ENCODE results near the gene ITSN2. TPM values are rescaled to one million over a fixed set of nuclear protein-coding genes. Genes with fewer than 3 reads are reported as not detected.

The ITSN2 gene
- total RNA-seq, 4 donors from 2014 or later, result 107 to 198 (median 116) TPM

DNA sequence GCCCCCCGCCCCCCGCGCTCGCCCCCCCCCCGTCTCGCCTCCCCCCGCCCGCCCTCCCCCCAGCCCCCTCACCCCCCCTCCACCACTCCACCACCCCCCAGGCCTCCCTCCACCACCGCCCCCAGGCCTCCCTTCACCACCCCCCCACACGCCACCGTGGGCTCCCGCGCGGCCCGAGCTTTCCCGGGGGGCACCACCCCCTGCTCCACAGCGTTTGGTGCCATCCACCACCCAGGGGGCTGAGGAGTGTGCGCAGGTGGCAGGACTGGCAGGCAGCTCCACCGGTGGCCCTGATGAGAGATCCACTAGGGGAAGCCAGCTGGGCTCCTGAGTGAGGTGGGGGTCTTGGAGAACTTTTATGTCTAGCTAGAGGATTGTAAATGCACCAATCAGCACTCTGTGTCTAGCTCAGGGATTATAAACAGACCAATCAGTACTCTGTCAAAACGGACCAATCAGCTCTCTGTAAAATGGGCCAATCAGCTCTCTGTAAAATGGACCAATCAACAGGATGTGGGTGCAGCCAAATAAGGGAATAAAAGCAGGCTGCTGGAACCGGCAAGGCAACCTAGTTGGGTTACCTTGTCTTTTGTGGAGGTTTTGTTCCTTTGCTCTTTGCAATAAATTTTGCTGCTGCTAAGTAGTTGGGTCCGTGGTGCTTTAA lies 43.0 kb upstream of the ITSN2 start:
- no peak overlapping the region for H3K27ac ChIP-seq
- H3K4me3 ChIP-seq (replicated peaks in 1 of 3), result no peak overlapping the region
- H3K9me3 ChIP-seq, result no peaks in the 10 kb centered on the region
- H3K27me3 ChIP-seq, result no peaks in the 10 kb centered on the region
- no peak for DNase-seq
- intact Hi-C loops (cut with DNase I), result no loop called here
- H3K4me1 ChIP-seq, result peaks cover 2 to 4% of the 10 kb centered on the region in 2 donors
- no peaks in the 10 kb centered on the region for H3K36me3 ChIP-seq
- TF ChIP-seq POLR2A (IDR thresholded peaks at IDR 0.05) (no peak), CTCF (IDR thresholded peaks at IDR 0.05) (no peak)
- 80 to 82% methylated on average over 7 to 12 of the region's 22 CpGs for WGBS, 2 donors

- DNase-seq, result no peak
- no peaks in the 10 kb centered on the region for H3K27me3 ChIP-seq
- 48 to 53% methylated on average over 13 to 24 of the region's 38 CpGs for WGBS, 2 donors
- TF ChIP-seq CTCF (IDR thresholded peaks at IDR 0.05) (no peak), POLR2A (IDR thresholded peaks at IDR 0.05) (no peak)
- no peak overlapping the region for H3K27ac ChIP-seq
- H3K4me3 ChIP-seq (replicated peaks in 1 of 3), result peak overlapping the region in 1 of 3 donors; percentile 12
- H3K4me1 ChIP-seq, result peaks cover 2 to 4% of the 10 kb centered on the region in 2 donors
- H3K36me3 ChIP-seq, result no peaks in the 10 kb centered on the region
- intact Hi-C loops (cut with DNase I), result no loop called here
- no peaks in the 10 kb centered on the region for H3K9me3 ChIP-seq
These were observed 42.1 kb upstream of the ITSN2 start for GRCh38 chr2:24402242-24403097.

DNA sequence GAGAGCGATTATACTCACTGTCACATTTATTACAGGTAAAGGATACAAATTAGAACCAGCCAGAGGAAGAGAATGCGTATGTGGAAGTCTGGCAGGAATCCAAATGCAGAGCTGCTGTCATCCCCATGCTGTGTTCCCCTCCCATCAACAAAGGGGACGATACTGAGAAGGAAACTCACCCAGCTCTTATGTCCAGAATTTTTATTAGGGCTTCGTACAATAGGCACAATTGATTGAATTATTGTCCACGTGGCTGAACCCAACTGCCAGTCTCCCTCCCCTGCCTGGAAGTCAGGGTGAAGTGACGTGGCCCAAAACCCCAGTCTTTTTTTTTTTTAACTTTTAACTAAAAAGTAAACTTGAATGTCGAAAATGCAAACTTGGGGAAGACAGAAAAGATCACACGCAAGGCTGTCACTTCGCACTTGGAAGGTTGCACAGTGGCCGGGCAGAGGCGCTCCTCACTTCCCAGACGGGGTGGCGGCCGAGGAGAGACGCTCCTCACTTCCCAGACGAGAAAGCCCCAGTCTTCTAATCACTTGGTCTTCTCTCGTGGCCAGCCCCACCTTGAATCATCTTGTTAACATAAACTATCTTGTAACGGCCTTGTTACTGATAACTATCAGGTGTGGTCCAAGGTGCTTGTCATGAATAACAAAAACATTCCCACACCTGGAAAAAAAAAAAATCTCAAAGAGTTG lies 40.0 kb upstream of the ITSN2 start:
- WGBS, 2 donors, result 77 to 84% methylated on average over 18 of the region's 18 CpGs
- Histone ChIP-seq H3K4me1 (peaks cover 2 to 4% of the 10 kb centered on the region in 2 donors), H3K27ac (no peak overlapping the region), H3K27me3 (no peaks in the 10 kb centered on the region), H3K36me3 (no peaks in the 10 kb centered on the region), H3K9me3 (no peaks in the 10 kb centered on the region), H3K4me3 (replicated peaks in 1 of 3) (no peak overlapping the region)
- no peak for DNase-seq
- intact Hi-C loops (cut with DNase I), result no loop called here
- TF ChIP-seq CTCF (IDR thresholded peaks at IDR 0.05) (no peak), POLR2A (IDR thresholded peaks at IDR 0.05) (no peak)

GRCh38 chr2:24399434-24400206 lies 39.3 kb upstream of the ITSN2 start:
- no peaks in the 10 kb centered on the region for H3K36me3 ChIP-seq
- H3K4me1 ChIP-seq, result peaks cover 2 to 4% of the 10 kb centered on the region in 2 donors
- WGBS, 2 donors, result 71 to 83% methylated on average over 10 of the region's 10 CpGs
- DNase-seq, result no peak
- H3K27me3 ChIP-seq, result no peaks in the 10 kb centered on the region
- no peak overlapping the region for H3K4me3 ChIP-seq (replicated peaks in 1 of 3)
- no peak overlapping the region for H3K27ac ChIP-seq
- intact Hi-C loops (cut with DNase I), result no loop called here
- H3K9me3 ChIP-seq, result no peaks in the 10 kb centered on the region
- TF ChIP-seq POLR2A (IDR thresholded peaks at IDR 0.05) (no peak), CTCF (IDR thresholded peaks at IDR 0.05) (no peak)
